ENCODE measurements around the gene REPIN1. TPM values are rescaled to one million over a fixed set of nuclear protein-coding genes. Genes with fewer than 3 reads are reported as not detected.

REPIN1 gene
- total and polyA plus RNA-seq, 2 donors from 2014 or later, result 53.7 to 95.8 TPM

- FAIRE-seq, result no peak
These were observed 46.3 kb upstream of the REPIN1 start for GRCh38 chr7:150322114-150322832.

GRCh38 chr7:150322833-150323681 lies 45.6 kb upstream of the REPIN1 start, which contains the start of the genes ACTR3C and LRRC61:
Gene ACTR3C, minus strand, starts transcription at chr7:150323545. Its CDS starts 28,249 bp downstream, at chr7:150295296.
Gene LRRC61, plus strand, starts transcription at chr7:150323355. Its CDS starts 13,507 bp downstream, at chr7:150336862.
- Histone ChIP-seq H3K36me3 (ENCODE audit: control insufficient read depth in 2 of 3, insufficient read depth in 3 of 3, low read length in 3 of 3) (peaks cover 0 to 12% (median 0%) of the 10 kb centered on the region in 3 donors), H3K4me3 (ENCODE audit: low read length in 3 of 3) (peak within 1 kb of the TSS; percentile 73 to 80 (median 74)), H3K9ac (ENCODE audit: low read length in 3 of 3) (peak within 1 kb of the TSS; percentile 59 to 87 (median 81)), H3K4me1 (ENCODE audit: control insufficient read depth in 2 of 3, insufficient read depth in 2 of 3, low read depth in 1 of 3, low read length in 3 of 3) (peaks cover 0 to 30% (median 20%) of the 10 kb centered on the region in 3 donors), H3K9me3 (ENCODE audit: control insufficient read depth in 2 of 3, insufficient read depth in 1 of 3, low read length in 3 of 3) (no peaks in the 10 kb centered on the region), H3K27me3 (ENCODE audit: control insufficient read depth, insufficient read depth, low read length) (no peaks in the 10 kb centered on the region), H3K27ac (ENCODE audit: low read depth in 2 of 2, low read length in 2 of 2) (peak within 1 kb of the TSS; percentile 90 to 95)
- DNase-seq (peak; percentile 87 to 93 (median 90)), FAIRE-seq (no peak)
- intact Hi-C loops (cut with DNase I), result no loop called here
- no peak for TF ChIP-seq CTCF (IDR thresholded peaks at IDR 0.05; ENCODE audit: borderline replicate concordance, extremely low read depth, insufficient read depth)

More at GRCh38 chr7:150322114-150322832, 46.3 kb upstream of the REPIN1 start:
- intact Hi-C loops (cut with DNase I), result no loop called here
- Histone ChIP-seq H3K36me3 (ENCODE audit: control insufficient read depth in 2 of 3, insufficient read depth in 3 of 3, low read length in 3 of 3) (peaks cover 0 to 12% (median 0%) of the 10 kb centered on the region in 3 donors), H3K9ac (ENCODE audit: low read length in 3 of 3) (peak overlapping the region; percentile 59 to 87 (median 81)), H3K27ac (ENCODE audit: low read depth in 2 of 2, low read length in 2 of 2) (peak overlapping the region; percentile 90 to 95), H3K4me3 (ENCODE audit: low read length in 3 of 3) (peak overlapping the region; percentile 73 to 80 (median 74)), H3K27me3 (ENCODE audit: control insufficient read depth, insufficient read depth, low read length) (no peaks in the 10 kb centered on the region), H3K9me3 (ENCODE audit: control insufficient read depth in 2 of 3, insufficient read depth in 1 of 3, low read length in 3 of 3) (no peaks in the 10 kb centered on the region), H3K4me1 (ENCODE audit: control insufficient read depth in 2 of 3, insufficient read depth in 2 of 3, low read depth in 1 of 3, low read length in 3 of 3) (peaks cover 0 to 30% (median 20%) of the 10 kb centered on the region in 3 donors)
- no peak for TF ChIP-seq CTCF (IDR thresholded peaks at IDR 0.05; ENCODE audit: borderline replicate concordance, extremely low read depth, insufficient read depth)
- peak in 1 of 5 donors; percentile 31 for DNase-seq

DNA sequence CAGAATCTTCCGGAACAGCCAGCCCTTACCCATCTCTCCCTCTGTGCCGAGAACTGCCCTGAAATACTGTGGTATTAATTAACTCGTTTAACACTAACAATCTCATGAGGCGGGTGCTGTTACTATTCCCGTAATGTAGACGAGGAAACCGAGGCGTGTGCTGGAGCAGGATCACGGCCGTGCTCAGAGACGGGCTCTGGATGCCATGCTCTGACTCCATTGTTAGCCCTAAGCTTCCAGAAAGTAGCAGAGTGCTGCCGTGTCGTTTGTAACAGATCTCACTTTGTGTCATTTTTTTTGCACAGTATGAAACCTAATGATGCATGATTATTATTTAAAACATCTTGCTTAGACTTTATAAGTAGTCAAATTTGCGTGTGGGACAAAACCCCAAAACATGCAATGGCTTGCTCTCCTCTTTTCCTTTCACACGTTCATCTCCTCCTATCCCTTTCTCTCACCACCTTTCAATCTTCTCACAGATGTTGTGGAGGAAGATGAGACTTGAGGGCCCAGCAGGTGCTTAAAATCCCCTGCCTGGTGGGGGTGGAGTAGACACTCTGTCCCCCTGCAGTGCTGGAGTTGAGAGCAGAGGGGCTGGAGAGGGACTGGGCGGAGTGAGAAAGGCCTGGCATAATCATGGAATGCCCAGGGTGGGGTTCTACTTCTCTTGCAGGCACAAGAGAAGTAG lies 44.8 kb upstream of the REPIN1 start:
- peak overlapping the region; percentile 21 to 87 (median 81) for H3K9ac ChIP-seq (ENCODE audit: low read length in 3 of 3)
- H3K27ac ChIP-seq (ENCODE audit: low read depth in 2 of 2, low read length in 2 of 2), result peak overlapping the region; percentile 90 to 95
- intact Hi-C loops (cut with DNase I), result no loop called here
- no peaks in the 10 kb centered on the region for H3K27me3 ChIP-seq (ENCODE audit: control insufficient read depth, insufficient read depth, low read length)
- no peak for TF ChIP-seq CTCF (IDR thresholded peaks at IDR 0.05; ENCODE audit: borderline replicate concordance, extremely low read depth, insufficient read depth)
- no peaks in the 10 kb centered on the region for H3K9me3 ChIP-seq (ENCODE audit: control insufficient read depth in 2 of 3, insufficient read depth in 1 of 3, low read length in 3 of 3)
- H3K4me1 ChIP-seq (ENCODE audit: control insufficient read depth in 2 of 3, insufficient read depth in 2 of 3, low read depth in 1 of 3, low read length in 3 of 3), result peaks cover 0 to 30% (median 20%) of the 10 kb centered on the region in 3 donors
- peak overlapping the region; percentile 71 to 80 (median 73) for H3K4me3 ChIP-seq (ENCODE audit: low read length in 3 of 3)
- DNase-seq (peak in 1 of 5 donors; percentile 67), FAIRE-seq (no peak)
- H3K36me3 ChIP-seq (ENCODE audit: control insufficient read depth in 2 of 3, insufficient read depth in 3 of 3, low read length in 3 of 3), result peaks cover 0 to 15% (median 0%) of the 10 kb centered on the region in 3 donors
